GM15510 (cell line): ENCODE data around the gene FNDC1.

Experiments used
- POLR2A ChIP-seq: IDR thresholded peaks from 3 replicates; pipeline ENCODE4 v1.6.1; 2011; ENCODE audit warnings: borderline replicate concordance; ENCODE audit not compliant: insufficient read length; ENCODE audit errors: extremely low read depth

FNDC1 gene

GRCh38 chr6:159169193-159169555 is at the start of gene FNDC1:
Gene FNDC1 (plus strand): TSS chr6:159169400. CDS start chr6:159169597, 197 bp downstream.
- no peak for TF ChIP-seq POLR2A

DNA sequence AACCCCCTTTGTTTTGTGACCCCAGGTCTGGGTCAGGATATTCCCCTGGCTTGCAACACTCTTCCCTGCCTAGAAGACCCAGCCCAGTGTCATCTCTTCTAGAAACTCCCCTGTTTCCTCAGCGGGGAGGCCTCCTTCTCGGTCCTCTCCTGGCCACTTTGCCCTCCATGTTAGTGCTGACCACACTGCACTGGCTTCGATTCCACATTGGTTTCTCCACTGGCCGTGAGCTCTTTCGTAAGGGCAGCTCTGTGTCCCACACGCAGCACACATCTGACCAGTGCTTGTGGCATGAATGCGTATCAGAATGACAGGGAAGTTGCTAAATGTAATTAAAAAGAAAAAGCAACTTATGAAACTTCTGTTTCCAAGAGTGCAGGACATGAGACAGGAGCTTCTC is 49.4 kb upstream of the FNDC1 start:
- TF ChIP-seq POLR2A, result no peak

DNA sequence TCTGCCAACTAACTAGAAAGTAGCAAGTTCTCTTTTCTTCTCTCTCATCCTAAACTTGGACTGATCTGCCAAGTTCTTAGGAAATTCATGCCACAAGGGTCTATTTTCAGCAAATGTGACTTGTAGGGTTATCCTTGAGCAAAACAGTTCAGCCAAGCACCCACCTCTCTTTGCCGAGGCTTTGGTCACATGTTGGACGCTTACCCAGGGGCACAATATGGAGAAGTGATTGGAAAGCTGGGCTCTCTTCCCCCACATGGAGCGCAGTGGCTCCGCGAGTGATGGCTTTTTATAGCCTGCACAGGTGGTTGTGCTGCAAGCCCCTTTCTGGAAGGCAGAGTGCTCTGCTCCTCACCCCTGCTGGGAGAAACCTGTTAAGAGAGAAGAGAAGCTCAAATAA is 47.7 kb upstream of the FNDC1 start:
- no peak for TF ChIP-seq POLR2A

DNA sequence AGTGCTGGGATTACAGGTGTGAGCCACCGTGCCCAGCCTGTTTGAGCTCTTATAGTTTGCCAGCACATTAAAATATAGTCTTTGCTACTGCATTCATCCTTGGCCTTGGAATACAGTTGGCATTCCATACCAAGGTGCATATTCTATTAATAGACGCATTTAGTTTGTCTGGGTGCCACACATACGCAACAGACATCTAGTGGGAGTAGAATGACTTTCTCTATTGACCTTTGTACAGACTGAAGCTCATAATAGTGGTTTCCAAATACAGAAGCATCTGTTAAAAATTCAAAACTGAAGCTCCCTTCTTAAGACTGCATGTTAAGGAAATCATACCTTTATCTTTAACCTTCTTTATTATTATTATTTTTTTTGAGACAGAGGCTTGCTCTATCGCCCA is 46.7 kb upstream of the FNDC1 start:
- TF ChIP-seq POLR2A, result no peak

DNA sequence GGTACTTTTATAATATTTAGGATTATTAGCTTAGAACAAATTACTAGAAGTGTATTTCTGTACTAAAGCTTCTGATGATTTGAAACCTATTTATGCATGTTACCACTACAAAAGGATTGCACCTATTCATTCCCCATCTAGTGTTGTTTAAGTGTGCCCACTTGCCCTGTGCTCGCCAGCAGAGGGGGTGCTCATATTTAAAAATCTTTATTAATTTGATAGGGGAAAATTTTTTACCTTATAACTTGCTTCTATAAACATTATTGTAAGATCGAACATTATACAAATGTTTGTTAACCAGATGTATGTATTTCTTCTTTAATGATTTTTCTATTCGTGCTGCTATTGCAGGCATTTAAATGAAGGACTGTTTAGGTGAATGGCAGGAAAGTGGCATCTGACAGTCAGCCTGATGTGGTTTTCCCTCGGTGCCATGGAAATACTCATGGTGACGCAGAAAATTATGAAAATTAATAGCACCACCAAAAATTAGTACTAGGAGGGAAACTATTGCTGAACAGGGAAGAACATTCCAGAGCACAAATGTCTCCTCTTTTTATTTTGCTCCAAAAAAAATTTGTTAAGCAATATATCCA is 44.1 kb upstream of the FNDC1 start:
- TF ChIP-seq POLR2A, result no peak

DNA sequence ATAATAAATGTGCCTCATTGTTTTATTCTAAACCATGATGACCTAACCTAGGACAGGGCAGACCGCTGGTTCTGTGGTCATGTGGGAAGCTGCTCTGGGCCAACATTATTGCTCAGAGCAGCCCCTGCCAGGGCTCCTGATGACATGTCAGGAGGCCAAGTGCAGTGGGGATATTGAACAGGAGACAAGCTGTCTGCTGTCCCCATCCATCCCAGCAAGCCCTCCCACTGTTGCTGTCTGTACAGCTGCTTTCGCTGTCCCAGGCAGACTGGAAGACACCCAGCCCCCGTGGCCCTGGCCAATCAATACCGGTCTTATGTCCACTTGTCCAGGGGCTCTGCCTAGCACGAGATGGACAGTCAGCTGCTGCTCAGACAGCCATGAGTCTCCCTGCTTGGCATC is 43.2 kb upstream of the FNDC1 start:
- no peak for TF ChIP-seq POLR2A

- TF ChIP-seq POLR2A, result no peak
Observed at GRCh38 chr6:159126590-159126989, 42.6 kb upstream of the FNDC1 start.

DNA sequence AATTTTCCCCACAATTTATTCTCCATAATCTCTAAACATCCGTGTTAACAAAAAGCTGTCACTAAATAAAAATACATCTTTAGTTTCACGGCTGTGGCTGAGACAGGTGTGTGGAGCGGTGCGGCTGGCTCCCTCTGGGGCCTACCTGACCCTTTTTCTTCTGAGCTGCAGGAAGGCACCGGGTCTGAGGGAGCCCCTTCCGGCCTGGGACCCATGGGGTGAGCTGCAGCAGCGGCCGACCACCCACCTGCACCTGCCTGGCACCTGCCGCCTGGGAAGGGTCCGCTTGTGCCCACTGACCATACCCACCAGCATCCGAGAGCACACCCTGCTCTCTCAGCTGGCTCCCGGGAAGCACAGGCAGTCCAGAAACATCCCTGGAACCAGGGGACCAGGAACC is 41.5 kb upstream of the FNDC1 start:
- no peak for TF ChIP-seq POLR2A

DNA sequence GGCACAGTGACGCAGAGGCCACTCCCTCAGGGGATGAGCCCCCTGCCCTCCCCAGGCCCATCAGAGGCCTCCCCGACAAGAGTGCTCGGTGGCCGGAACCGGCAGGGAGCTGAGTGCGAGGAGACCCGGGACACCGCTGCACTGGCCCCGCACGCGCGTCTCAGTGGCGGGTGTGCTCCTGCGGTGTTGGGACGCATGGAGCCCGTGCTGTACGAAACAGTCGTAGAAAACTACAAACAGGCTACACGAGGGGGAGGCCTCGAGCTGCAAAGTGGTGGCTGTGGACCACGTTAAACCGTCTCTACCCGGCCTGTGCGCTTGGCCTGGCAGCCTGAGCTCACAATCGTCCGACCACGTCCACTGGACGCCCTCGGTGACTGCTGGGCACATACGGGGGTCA is 40.2 kb upstream of the FNDC1 start:
- TF ChIP-seq POLR2A, result no peak

GRCh38 chr6:159130846-159131245 is 38.4 kb upstream of the FNDC1 start:
- no peak for TF ChIP-seq POLR2A

- no peak for TF ChIP-seq POLR2A
Observed at GRCh38 chr6:159131709-159132108, 37.5 kb upstream of the FNDC1 start.

DNA sequence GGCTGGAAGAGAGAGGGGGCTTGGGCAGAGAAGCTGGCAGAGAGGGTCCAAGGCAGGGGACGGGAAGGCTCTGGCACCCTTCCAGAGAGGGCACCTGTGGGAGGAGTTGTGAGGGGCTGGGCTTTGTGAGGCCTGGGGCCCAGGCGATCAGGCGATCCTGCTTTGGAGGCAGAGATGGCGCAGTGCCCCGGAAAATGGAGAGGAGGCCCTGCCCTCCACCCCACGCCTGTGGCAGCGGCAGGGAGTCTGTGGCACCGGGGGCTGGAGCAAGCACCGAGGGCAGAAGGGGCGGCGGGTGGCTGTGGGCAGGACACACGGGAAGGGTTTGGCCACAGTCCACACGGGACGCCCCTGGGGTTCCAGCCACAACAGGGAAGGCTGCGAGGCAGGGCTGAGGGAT is 36.5 kb upstream of the FNDC1 start:
- no peak for TF ChIP-seq POLR2A

DNA sequence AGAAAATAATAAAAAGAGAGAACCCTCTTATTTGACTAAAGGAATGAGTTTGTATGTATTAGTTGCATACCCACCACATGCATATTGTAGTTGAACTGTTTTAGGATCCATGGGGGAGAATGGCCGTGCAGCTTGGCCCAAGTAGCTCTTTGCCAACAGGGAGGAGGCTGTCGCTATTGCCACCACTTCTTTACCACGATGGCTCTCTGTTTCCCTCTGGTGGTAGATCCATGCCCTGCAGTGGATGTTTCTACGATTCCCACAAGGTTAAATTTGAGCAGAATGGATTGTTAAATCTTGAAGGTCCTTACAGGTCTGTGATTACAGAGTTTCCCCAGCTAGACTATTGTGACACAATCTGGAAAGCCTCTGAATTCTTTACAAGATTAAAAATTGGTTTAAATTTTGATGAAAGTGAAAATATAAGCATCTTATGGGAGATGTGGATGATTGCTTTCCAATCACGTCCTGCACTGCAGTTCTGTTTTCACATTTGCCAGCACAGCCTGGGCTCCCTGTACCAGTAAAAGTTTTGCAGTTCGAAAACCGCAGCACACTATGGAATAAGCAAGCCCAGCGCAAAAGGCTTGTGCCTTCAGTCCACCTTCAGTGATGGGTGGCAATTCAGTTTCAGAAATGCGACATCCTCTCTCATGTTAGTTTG is 34.4 kb upstream of the FNDC1 start:
- no peak for TF ChIP-seq POLR2A

DNA sequence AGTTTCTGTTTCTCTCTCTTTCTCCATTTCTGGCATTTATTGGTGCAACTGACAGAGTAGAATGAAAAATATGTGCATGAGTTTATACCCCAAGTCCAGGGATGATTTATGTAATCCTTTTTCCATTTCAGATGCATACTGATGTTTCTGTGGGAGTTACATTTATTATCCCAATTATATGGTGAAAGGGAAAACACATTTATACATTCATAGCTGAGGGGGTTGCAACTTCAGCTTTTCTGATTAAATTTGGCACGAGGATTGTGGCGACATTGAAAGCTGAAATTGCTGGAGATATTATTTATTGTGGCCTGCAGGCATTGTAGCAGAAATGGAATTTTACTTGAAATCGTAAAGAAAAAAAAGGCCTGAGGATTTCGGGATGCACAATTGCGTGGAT is 31.5 kb upstream of the FNDC1 start:
- TF ChIP-seq POLR2A, result no peak

- no peak for TF ChIP-seq POLR2A
Observed at GRCh38 chr6:159142531-159142930, 26.7 kb upstream of the FNDC1 start.

DNA sequence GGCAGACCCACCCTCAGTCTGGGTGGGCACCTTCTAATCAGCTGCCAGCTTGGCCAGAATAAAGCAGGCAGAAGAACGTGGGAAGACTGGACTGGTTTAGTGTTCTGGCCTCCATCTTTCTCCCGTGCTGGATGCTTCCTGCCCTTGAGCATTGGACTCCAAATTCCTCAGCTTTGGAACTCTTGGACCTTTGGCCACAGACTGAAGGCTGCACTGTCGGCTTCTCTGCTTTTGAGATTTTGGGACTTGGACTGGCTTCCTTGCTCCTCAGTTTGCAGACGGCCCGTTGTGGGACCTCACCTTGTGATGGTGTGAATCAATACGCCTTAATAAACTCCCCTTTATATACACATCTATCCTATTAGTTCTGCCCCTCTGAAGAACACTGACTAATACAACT is 20.6 kb upstream of the FNDC1 start:
- no peak for TF ChIP-seq POLR2A
